Activated CD8-positive, alpha-beta memory T cell treated with anti-CD3 and anti-CD28 coated beads, Interleukin-2, amount 50 U/mL, for 48 hours (primary cell): Measurements from ENCODE around the gene TNK2.
"Not testable (repeated sequence)": the region's sequence is repeated elsewhere in the genome, so short reads cannot be mapped to it uniquely, and the experiment has no call there.

Source experiments
- DNase-seq: peaks from one replicate; pipeline ENCODE4 v3.0.0-alpha.2; 2020

TNK2 gene

GRCh38 chr3:195844671-195845218 lies 63.6 kb downstream of the TNK2 start:
- no peak for DNase-seq

GRCh38 chr3:195839260-195840010 lies 68.9 kb downstream of the TNK2 start:
- DNase-seq: no peak

GRCh38 chr3:195838714-195839113 lies 69.6 kb downstream of the TNK2 start:
- no peak for DNase-seq

- no peak for DNase-seq
These were observed 71.7 kb downstream of the TNK2 start for GRCh38 chr3:195836476-195837135.

DNA sequence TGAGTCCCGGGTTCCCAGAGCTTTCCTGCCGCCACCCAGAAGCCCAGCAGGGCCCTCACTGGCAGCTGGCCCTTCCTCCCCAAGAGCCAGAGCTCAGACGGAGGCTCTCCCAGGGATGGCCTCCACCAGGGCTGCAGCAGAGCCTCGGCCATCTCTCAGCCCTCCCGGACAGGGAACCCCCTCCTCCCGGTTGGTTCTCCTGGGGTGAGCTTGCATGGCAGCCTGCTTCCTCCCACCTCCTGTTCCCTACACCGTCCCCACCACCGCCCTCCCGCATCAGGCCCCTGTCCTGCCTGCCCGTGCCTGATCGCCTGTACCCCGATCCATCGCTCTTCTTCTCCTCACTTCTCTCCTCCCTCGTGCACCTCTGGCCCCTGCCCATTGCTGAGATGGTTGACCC lies 72.6 kb downstream of the TNK2 start:
- no peak for DNase-seq

DNA sequence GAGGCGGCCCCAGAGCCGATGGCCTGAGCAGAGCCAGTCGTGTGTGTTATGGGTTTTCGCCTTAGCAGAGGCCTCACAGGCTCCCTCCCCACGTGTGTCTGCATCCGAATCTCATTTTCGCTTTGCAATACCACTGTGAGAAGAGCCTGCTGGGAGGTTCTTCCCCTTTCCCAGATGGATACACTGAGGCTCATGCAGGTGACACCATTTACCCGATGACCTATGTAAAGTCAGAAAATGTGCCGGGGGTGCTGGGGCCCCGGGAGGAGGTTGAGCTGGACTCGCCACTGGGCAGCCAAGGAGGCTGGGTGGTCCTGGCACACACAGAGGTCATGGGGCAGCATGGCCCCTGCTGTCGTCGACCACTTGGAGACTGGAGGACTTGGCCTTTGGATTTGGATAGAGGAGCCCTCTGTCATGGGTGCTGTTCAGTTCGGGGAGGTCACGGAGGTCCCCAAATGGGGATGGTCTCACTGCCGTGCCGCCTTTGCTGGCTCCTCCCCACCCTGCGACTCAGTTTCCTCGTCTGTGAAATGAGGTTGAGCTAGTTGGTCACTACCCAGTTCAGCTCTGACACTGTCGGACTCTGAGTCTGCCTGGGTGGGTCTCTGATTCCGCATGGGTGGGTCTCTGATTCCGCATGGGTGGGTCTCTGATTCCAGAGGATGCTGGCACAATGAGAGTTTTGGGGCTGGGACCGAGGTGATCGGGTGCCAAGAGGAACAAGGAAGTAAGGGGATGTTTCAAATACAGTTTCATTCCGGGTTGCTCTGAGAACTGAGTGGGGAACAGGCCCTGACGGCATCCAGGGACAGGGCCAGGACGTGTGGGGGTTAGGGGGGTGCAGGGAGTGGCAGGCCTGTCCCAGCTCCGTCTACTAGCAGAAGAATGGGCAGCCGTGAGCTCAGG lies 73.4 kb downstream of the TNK2 start:
- no peak for DNase-seq

DNA sequence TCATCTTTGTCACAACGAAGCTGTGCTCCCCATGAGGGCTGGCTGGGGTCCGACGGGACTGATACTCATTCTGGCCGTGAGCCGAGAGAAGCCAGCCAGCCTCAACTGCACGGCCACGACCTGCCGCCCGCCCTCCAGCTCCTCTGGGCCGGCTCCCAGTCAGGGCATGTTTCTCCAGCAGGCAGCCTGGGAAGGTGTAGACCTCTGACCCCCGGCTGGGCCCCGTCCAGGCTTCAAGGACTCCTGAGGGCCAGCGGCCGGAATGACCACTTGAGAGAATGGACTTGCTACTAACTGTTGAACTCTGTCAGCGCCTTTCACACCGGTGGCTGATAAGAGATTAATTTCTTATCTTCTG lies 78.5 kb downstream of the TNK2 start:
- no peak for DNase-seq

DNA sequence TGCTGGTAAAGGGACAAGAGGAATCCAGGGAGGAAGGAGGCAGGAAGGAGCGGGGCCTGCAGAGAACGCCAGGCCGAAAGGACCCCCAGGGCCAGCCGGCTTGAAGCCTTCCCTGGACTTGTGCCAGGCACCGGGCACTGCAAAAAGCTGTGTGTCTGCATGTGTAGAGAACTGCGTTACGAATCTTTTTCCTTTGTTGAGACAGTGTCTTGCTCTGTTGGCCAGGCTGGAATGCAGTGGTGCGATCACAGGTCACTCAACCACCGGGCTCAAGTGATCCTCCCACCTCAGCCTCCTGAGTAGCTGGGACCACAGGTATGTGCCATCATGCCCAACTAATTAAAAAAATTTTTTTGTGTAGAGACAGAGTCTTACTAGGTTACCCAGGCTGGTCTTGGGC lies 79.6 kb downstream of the TNK2 start:
- DNase-seq: no peak

DNA sequence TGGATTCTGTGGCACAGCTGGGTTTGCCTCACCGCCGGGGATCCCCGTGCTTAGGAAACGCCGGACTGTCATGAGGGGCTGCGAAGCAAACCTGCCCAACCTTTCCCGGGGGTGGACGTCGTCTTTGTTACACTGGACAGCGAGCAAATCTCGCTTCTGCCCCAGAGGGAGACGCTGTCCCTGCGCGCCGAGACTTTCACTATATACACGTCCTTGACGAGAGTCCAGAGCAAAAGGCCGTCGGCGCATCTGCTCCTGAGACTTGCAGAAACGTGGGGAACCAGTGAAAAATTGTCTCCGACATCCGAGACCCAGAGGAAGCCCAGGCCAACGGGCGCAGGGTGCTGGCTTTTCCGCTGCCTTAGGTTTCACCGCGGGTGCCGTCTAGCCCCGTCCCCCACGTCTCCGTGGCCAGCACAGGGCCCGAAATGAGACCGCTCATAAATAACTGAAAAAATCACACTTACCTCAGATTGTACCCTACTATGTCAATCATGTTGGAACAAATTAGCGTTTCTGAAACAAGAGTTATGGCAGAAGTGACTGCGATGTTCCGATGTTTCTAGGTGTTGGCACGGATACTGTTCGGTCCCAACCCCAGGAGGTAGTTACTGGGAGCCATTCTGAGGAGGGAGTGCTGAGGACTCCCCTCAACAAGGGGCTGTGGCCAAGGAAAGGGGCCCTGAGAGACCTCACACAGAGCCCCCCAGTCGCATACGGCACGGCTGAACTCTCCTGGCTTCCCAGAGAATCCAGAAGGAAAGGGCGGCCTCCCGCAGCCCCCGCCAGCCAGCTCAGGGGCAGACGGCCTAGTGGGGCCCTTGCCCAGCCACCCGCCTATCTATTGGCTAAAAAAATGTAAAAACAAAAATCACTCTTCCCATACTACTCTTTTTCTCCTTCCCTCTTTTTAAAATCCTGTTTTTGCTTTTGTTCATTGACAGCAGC lies 82.2 kb downstream of the TNK2 start:
- no peak for DNase-seq

DNA sequence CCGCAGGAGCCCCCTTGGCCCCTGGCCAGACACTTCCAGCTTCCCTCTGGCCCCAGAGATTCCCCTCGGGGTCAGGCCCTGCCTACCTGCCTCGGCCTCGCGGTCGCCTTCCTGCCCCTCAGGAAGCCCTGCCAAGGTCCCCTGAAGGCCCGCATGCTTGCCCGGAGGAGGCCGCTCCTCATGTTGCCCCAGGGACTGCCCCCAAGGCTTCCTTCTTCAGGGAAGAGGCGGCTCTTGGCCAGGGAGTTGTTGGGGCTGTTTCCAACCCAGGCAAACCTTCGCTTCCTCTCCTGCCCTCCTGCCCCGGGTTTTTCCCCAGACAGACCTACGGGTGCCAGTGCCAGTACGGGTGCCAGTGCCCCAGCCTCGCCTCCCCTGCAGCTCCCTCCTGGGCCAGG lies 83.2 kb downstream of the TNK2 start:
- no peak for DNase-seq

DNA sequence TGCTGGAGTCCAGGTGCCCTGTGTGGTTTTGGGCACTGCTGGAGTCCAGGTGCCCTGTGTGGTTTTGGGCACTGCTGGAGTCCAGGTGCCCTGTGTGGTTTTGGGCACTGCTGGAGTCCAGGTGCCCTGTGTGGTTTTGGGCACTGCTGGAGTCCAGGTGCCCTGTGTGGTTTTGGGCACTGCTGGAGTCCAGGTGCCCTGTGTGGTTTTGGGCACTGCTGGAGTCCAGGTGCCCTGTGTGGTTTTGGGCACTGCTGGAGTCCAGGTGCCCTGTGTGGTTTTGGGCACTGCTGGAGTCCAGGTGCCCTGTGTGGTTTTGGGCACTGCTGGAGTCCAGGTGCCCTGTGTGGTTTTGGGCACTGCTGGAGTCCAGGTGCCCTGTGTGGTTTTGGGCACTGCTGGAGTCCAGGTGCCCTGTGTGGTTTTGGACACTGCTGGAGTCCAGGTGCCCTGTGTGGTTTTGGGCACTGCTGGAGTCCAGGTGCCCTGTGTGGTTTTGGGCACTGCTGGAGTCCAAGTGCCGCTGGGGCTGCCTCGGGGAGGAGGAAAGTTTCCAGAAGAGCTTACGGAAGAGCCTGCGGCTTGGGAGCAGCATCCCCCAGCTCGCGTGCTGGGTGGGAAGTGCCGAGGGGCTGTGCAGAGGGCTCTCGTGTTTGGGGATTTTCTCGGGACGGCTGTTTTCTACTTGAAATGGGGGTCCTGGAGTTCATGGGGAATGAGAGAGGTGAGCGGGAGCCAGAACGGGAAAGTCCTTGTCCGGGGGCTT lies 83.7 kb downstream of the TNK2 start:
- not testable (repeated sequence) for DNase-seq

- DNase-seq: no peak
These were observed 84.4 kb downstream of the TNK2 start for GRCh38 chr3:195823999-195824398.

DNA sequence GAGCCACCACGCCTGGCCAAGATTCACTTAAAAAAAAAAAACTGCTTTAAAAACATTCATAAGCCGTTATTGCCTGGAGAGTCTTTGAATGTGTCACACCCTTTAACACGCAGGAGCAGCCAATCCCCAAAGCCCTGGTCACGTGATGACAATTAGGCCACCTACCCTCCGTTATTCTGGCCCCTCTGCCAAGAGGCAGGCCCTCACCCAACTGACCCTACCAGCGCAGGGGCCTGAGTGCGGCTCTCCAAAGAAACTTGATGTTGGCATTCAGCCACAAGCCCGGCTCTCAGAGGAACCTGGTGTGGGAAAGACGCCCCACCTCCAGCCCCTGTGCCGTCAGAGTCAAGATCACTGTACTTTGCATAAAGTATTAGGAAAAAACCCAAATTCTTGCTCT lies 85.1 kb downstream of the TNK2 start:
- no peak for DNase-seq

GRCh38 chr3:195822131-195822696 lies 86.1 kb downstream of the TNK2 start:
- DNase-seq: no peak

GRCh38 chr3:195821403-195822130 lies 86.8 kb downstream of the TNK2 start:
- DNase-seq: no peak

GRCh38 chr3:195820901-195821300 lies 87.5 kb downstream of the TNK2 start:
- DNase-seq: no peak

- DNase-seq: no peak
These were observed 88.2 kb downstream of the TNK2 start for GRCh38 chr3:195820186-195820585.

- no peak for DNase-seq
These were observed 90.0 kb downstream of the TNK2 start for GRCh38 chr3:195818301-195818700.

DNA sequence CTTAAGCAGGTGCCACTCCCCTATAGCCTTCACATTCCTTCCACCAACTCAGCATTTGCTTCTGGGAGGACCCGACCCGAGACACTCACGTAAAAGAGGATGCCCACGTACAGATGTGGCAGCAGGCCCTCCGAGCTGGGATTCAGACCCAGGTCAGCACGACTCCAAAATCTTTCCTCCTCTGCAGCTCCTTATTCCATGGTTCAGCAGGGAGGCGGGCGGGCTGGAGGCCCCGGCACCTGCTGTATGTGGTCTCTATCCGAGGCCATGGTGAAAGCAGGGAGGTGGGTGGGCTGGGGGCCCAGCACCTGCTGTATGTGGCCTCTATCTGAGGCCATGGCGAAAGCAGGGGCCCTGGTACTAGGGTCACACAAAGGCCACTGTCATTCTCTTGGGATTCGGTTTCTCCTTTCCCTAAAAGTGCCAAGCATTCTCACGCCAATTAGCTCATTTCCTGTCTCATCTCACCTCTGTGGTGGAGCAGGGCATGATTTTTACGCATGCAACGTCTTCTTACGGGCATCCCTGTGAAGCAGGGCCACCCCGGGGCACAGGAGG lies 90.7 kb downstream of the TNK2 start:
- no peak for DNase-seq
